HT1080 (cell line): Measurements from ENCODE around the gene SLC22A14. TPM values are rescaled to one million over a fixed set of nuclear protein-coding genes. Genes with fewer than 3 reads are reported as not detected.
A peak's percentile ranks its signal among the peaks of the same experiment; 100 is the strongest.
"Not testable (repeated sequence)": the region's sequence is repeated elsewhere in the genome, so short reads cannot be mapped to it uniquely, and the experiment has no call there.

Experiments used
- DNase-seq: peaks from one replicate; pipeline ENCODE4 v3.0.0-alpha.2; 2015; ENCODE audit warnings: low read depth
- total RNA-seq: library from RNA; depleted of rRNA; stranded (reverse); fragments of >200 nt; shearing (Covaris generic); gene quantifications from 2 replicates; pipeline ENCODE4 v1.2.3, GENCODE V29; 2014

Gene SLC22A14
- total RNA-seq, 1 experiment from 2014 or later: not detected

DNA sequence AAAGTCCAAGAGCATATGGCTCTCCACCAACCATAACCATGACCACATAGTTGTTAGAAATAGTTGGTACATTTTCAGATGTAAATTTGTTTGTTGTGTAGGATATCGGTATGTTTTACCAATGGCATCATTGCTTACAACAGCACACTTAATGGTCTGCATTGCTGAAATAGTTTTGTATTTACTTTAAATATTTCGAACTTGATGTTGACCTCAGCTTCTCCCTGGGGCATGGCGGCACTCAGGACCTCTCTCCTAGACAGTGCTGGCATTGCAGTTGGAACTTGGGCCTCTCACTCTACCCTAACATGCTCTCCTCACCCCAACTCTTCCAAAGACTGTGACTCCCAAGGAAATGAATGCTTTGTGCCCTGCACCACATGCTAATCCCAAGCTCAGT is 11.5 kb upstream of the SLC22A14 start:
- DNase-seq: no peak

DNA sequence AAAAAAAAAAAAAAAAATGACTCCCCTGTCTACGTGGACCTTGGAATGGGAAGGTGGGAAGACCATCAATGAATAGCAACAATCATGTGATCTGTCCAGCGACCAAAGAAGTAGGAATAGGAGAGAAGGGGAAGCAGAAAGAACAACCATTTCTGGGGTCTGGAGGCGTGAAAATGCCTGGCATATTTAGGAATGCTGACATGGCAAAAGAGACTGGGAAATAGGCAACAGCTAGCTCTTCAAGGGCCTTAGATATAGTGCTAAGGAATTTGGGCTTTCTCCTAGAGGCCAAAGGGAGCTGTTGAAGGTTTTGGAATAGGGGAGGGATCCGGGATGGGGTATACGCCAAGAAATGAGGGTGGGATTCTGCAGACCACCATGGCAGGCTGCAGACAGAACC is 10.5 kb upstream of the SLC22A14 start:
- DNase-seq: no peak

DNA sequence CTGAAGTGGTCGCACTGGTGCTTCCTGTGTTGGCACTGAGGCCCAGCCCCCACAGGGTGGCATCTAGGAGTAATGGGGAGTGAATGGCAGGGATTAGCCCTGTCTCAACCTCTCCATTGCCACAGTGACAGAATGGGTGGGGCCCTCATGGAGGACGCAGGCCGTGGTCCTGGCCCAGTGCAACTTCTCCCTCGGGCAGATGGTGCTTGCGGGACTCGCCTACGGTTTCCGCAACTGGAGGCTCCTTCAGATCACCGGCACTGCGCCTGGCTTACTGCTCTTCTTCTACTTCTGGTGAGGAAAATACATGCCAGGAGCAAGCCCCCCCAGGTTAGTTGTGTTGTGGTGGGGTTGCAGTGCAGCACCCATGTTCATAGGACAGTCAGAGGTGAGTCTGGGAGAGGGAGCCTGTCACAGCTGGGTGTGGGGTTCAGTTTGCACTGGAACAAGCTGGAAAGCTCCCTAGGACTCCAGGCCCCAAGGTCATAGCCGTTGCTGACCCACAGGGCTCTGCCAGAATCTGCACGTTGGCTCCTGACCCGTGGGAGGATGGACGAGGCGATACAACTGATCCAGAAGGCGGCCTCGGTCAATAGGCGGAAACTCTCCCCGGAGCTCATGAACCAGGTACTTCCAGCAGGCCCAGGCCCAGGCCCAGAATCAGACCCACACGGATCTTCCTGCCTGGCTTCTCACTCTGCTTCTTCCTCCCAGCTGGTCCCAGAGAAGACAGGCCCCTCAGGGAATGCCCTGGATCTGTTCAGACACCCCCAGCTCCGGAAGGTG is 7.0 kb upstream of the SLC22A14 start:
- DNase-seq: no peak

DNA sequence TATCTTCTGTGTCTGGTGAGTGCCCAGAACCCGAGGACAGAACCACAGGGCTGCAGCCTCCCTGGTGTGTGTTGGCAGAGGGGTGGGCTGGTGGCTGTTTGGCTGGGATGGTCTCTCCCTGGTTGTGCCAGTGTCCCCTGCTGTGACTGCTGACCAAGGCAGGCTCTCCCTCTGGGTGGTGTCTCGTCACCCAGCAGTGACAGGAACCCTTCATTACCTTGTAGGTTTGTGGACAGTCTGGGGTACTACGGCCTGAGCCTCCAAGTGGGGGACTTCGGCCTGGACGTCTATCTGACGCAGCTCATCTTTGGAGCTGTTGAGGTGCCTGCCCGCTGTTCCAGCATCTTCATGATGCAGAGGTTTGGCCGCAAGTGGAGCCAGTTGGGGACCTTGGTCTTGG is 6.4 kb upstream of the SLC22A14 start:
- no peak for DNase-seq

DNA sequence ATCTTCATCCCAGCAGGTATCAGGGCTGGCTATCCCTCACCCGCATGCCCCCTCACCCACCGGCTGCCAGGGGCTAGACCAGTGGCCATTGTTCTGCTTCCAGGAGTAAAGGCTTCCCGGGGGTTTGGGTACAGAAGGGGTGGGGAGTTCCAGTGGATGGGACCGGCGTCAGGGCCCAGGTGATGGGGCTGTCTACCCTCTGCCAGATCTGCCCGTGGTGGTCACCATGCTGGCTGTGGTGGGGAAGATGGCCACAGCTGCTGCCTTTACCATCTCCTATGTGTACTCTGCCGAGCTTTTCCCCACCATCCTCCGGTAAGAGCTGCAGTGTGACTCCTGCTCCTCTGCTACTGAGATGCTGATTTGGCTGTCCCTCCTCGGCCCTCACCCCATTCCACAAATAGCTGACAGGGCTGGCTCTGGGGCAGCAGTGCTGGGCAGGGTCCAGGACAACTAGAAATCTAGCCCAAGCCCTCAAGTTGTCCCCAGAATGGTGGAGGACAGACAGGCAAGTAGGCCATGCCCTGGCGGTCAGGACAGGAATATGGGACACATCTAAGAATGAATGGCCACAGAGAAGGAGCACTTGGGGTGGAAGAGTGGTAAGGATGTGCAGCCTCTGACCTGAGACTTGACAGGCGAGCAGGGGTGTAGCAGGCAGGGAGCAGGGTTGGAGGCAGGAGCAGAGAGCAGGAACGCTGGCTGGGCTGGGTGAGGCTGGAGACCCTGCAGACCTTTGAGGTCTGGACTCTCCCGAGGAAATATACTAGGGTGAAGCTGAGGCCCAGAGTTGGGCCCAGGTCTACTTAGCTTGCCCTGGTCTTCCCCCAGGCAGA is 5.8 kb upstream of the SLC22A14 start:
- no peak for DNase-seq

DNA sequence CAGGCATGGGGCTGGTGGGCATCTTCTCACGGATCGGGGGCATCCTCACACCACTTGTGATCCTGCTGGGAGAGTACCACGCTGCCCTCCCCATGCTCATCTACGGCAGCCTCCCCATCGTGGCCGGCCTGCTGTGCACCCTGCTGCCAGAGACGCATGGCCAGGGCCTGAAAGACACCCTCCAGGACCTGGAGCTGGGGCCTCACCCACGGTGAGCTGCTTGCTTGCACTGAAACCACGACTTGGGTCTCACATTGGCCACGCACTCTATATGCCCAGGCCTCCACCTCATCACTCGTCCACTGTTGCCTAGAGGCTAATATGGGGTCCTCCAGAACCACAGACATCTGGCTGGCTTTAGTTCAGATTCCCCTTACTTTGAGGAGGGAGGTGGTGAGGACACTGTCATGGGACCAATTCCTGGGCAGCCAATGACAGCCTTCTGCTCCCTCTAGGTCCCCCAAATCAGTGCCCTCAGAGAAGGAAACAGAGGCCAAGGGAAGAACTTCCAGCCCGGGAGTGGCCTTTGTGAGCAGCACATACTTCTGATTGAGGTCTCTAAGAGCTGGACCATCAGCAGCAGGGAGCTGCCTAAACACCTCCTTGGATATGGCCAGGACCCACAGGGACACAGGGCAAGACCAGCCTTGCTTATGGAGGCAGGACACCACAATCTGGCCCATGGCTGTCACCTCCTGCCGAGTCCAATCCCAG is 5.0 kb upstream of the SLC22A14 start:
- no peak for DNase-seq

DNA sequence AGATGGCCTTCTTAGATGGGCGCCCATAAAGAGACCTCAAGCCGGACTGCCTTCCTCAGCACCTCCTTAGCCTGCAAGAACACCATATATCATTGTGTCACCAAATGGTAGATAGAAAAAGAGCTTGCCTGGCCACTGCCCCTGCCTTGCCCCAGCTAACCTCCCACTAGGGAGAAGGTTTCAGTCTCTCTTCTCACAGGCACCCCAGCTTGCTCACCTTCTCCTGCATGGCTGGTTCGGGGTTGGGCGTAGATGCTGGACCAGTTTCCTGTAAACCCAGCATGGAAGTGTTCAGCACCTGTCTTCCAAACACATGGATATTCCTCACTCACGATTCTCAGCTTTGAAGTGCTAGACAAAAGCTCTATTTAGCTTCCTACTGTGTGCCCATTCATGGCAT is 3.3 kb upstream of the SLC22A14 start:
- no peak for DNase-seq

DNA sequence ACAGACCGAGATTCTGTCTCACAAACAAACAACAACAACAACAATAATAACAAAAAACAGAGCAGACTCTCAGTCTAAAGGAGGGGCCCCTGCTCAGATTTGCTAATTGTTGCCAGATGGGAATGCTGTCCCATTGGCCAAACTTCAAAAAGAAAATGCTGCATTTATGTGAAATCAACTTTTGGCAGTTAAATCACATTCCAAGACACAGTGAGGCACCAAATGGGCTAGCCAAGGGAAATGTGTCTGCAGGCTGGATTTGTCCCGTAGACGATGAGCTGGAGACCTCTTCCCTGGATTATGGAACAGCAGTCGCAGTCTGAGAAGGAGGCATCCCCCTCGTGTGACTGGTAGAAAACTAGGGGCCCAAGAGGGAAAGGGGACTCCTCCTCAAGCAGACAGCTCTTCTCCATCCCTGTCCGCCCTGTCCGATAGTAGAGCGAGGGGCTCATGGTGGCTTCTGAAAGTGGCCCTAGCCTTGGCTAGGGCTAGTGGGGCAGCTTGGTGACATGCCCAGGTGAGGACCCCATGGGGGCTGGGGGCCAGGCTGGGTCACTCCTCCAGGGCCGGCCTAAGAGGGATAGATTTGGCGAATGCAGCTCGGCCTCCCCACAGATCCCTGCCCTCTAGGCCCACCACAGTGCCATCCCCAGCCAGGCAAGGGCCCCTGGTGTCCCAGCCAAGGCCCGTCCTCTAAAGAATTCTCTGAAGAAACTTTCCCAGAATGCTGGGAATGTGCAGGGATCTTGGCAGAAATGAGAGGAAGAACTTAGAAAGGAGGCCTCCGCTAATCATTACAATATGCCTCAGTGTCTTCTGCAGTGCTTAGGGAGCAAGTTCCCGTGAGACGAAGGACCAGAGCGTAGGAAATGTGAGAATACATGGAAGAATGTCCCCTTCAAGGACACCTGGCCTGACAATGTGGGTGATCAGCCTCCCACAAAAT is 2.0 kb downstream of the SLC22A14 start:
- no peak for DNase-seq

DNA sequence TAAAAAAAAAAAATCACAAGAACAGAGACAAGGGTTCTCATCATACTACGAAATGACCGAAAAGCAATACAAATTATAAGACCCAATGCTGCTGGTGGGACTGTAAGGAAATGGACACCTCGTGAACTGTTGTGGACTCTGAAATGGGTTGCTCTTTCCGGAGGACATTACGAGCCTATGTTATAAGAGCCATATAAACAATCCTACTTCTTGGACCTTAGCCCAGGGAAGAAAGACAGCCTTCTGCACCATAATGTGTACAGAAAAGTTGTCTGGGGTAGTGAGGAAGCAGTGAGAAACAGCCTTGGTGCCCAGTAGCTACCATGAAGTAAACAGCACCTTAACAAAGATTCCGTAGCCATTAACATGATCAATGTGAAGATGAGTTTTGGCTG is 2.7 kb downstream of the SLC22A14 start:
- no peak for DNase-seq

DNA sequence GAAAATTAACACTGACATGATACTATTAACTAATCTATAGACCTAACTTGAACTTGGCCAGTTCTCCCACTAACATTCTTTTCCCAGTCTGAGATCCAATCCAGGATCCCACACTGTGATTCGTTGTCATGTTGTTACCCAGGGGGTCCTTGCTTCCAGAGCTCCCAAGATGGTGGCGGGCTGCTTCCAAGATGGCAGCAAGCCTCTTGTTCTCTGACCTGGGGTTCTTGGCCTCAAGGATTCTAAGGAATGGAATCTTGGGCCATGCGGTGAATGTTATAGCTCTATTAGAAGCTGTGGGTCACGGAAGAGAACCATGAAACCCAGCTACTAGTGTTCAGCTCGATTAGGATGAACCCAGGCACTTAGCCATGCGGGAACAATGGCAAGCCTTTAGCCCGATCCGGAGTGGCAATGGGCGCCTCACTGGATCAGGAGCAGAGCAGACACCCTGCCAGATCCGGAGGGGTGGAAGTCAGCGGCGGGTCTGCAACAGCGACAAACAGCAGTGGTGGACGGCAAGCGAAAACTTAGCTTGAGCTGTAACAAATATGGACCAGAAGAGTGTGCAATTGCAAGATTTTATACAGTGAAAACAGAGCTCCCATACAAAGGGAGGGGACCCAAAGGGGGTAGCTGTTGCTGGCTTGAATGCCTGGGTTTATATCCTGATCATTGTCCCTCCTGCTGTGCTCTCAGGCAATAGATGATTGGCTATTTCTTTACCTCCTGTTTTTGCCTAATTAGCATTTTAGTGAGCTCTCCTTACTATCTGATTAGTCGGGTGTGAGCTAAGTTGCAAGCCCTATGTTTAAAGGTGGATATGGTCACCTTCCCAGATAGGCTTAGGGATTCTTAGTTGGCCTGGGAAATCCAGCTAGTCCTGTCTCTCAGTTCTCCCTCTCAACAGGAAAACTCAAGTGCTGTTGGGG is 7.5 kb downstream of the SLC22A14 start:
- not testable (repeated sequence) for DNase-seq

DNA sequence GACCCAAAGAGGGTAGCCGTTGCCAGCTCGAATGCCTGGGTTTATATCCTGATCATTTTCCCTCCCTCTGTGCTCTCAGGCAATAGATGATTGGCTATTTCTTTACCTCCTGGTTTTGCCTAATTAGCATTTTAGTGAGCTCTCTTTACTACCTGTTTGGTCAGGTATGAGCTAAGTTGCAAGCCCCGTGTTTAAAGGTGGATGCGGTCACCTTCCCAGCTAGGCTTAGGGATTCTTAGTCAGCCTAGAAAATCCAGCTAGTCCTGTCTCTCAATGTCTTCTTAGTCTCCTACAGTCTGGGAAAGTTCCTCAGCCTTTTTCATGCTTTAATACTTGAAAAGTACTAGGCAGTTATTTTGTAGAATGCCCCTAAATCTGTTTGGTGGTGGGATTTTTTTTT is 15.0 kb downstream of the SLC22A14 start:
- DNase-seq: not testable (repeated sequence)

DNA sequence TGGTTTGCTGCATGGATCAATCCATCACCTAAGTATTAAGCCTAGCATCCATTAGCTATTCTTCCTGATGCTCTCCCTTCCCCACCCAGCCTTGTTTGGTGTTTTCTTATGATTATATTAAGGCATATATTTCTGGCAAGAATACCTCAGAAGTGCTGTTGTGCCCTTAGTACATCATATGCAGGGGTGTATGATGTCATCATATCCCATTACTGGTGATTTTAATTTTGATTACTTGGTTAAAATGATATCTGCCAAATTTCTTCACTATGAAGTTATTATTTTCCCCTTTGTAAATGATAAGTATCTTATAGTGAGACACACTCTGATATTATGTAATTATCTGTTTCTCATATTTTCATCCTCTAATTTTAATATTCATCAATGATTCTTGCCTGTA is 15.4 kb downstream of the SLC22A14 start:
- no peak for DNase-seq

DNA sequence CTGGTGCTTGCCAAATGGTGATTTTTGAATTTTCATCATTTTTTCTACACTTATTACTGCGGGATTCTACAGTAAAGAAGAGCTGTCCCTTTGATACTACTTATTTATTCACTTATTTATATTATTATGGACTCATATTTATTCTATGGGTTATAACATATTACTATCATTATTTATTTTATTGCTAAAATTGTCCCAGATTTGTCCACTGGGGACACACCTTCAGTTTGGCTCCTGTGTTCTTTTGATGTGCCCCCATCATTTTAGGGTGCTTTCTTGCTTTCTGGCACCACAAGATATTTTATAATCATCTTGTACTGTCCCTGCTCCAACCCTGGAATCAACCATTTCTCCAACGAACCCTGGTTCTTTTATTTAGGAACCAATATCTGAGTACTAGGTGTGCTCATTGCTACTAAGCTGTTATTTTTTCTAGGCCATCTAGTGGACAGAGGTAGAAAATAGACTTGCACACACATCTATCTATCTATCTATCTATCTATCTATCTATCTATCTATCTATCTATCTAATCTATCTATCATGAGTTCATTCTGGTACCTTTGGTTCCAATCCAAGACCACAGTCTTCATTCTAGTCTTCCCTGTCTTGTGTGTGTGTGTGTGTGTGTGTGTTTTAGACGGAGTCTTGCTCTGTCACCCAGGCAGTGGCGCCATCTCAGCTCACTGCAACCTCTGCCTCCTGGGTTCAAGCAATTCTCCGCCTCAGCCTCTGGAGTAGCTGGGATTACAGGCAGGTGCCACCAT is 16.0 kb downstream of the SLC22A14 start:
- peak; percentile 17 for DNase-seq

DNA sequence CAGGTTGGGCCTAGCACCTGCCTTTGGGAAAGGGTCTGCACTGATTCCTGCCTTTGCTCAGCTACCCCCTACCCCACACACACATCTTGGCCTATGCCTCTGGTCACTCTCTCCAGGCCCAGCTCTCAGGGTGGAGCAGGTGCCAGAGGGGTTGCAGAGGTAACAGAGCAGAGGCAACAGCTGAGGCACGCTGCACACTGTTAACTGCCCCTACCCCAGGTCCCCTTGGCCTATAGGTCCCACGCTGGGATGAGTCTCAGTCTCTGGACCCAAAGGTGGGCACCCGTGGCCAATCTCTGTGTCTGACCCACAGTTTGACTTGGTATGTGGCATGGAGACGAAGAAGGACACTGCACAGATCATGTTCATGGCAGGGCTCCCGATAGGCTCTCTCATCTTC is 24.8 kb downstream of the SLC22A14 start:
- no peak for DNase-seq

DNA sequence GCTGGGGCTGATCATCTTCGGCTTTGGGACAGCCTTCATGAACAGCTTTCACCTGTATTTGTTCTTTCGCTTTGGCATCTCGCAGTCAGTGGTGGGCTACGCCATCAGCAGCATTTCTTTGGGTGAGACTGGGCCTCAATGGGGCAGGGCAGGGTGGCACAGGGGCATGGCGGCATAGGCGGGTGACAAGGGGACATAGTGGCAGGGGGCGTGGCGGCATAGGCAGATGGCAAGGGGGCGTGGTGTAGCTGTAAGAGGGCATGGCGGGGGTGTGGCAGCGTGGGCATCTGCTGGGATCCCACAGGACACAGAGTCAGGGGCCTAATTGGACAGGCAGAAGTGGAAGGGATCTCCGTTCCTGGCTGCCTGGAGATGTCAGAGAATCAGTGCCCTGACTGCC is 25.5 kb downstream of the SLC22A14 start:
- no peak for DNase-seq

DNA sequence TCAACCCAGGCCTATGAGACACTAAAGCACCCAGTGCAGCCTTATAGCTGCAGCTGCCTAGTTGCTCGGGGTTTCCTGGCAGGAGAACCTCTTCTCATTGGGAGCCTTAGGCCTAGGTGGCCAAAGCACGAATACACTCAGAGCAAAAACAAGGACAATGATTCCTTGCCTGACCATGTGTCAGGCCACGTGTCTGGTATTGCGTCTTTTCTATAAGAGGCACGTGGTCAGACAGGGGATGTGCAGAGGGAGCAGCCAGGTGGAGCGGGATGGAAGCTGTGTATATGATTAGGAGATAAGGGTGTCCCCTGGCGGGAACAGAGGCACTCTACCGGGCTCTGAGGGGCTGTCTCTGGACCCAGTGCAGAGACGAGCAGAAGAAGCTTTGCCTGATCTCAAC is 26.4 kb downstream of the SLC22A14 start:
- no peak for DNase-seq

DNA sequence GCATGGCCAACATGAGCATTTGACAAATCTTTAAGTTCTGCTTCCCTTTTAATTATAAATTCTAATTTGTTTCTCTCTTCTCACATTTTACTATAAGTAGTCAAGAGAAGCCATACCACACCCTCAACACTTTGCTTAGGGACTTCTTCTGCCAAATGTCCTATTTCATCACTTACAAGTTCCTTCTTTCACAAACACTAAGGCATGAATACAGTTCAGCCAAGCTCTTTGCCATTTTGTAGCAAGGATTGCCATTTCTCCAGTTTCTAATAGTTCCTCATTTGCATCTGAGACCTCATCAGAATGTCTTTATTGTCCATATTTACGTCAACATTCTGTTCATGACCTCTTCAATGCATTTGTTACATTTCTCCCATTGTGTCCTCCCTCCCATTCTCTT is 29.4 kb downstream of the SLC22A14 start:
- DNase-seq: no peak

DNA sequence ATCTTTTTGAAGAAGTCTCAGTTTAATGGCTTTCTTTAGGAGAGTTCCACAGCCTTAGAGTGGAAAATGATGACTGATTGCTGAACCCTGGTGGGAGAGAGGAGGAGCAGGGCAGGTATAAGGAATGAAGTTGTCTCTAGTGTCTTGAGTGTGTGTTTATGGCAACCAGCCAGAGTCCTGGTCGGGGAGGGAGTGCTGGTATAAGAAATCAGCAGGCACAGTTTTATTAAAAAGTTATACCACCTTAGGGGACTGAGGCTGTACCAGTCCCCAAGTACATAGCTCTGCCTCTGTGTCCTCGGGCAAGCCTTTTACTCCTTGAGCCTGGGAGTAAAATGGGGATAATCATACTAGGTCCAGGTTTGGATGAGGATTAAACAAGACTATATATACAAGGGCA is 29.8 kb downstream of the SLC22A14 start:
- no peak for DNase-seq

DNA sequence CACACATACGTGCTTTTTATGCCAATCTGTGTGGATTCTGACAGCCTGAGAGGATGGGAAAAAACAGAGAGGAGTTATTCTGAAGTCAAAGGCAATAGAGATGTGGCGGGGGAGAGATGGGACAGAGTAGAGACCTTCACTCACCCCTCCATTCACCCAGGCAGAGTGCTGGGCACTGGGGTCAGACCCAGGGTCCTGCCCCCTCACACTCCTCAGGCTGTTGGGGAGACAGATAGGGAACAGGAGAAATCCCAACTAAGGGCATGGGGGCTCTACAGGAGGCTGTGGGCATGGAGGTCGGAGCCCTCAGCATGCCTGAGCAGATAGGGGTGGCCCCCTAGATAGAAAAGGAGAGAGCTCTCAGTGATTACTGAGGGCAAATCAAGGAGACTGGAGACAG is 30.3 kb downstream of the SLC22A14 start:
- no peak for DNase-seq
